Measurements from ENCODE around the gene TMEM127.
"Not testable (repeated sequence)": the region's sequence is repeated elsewhere in the genome, so short reads cannot be mapped to it uniquely, and the experiment has no call there.

The TMEM127 gene

GRCh38 chr2:96241227-96241626 is 24.6 kb downstream of the TMEM127 start:
- DNase-seq (ENCODE audit: low spot score): no peak

DNA sequence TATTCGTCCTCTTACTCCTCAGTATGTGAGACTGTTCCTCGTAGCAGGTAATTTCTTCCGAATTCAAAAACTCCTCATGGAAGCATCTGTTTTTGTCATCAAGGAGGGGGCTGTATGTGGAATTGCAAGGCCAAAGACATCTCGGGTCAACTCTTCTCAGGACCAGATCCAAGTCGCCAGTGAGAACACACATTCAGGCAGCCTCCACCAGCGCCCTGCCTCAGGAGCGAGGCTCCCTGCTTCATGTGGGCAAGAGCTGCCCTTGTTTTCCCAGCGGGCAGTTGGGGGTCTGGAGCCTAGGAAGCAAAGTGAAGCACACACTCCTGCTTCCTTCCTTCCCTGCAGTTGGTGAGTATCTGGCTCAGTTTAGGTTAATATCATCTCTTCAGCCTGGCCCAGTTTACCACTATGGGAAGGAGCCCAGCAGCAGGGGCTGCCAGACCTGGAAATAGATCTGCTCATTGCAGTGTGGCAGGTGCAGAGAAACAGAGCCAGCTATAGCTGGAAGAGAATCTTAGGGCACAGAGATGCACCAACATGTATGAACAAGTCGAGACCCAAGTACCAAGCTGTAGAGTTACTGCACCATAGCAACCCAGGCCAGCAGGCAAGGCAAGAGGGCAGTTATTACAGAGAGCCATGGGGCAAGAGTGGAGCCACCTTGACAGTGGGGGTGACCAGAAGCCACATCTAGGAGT is 25.3 kb downstream of the TMEM127 start:
- DNase-seq (ENCODE audit: low spot score): no peak

DNA sequence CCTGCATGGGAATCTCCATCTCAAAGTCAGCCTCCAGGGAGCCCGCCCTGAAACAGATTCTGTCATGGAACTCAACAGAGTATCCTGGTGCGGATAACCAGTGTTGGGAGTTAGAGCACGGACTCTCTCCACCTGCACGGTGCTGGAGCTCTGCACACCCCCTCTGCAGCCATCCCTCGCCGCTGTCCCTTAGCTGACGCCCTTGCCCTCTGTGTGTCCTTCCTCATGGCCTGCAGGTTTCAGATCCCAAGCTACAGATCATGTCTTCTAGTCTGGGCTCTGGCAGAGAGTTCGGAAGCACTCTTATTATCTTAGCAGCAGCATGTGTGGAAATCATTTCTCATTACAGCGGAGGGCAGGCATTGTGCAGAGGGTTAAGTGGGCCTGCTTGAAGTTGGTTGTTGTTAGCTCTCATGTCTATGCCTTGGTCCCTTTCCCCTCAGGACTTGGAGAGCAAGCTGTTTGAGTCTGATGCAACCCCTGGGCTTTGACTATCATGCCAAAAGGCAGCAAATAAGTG is 26.0 kb downstream of the TMEM127 start:
- no peak for DNase-seq (ENCODE audit: low spot score)

- DNase-seq (ENCODE audit: low spot score): no peak
Observed at GRCh38 chr2:96239091-96239490, 26.7 kb downstream of the TMEM127 start.

GRCh38 chr2:96238266-96238665 is 27.5 kb downstream of the TMEM127 start:
- no peak for DNase-seq (ENCODE audit: low spot score)

DNA sequence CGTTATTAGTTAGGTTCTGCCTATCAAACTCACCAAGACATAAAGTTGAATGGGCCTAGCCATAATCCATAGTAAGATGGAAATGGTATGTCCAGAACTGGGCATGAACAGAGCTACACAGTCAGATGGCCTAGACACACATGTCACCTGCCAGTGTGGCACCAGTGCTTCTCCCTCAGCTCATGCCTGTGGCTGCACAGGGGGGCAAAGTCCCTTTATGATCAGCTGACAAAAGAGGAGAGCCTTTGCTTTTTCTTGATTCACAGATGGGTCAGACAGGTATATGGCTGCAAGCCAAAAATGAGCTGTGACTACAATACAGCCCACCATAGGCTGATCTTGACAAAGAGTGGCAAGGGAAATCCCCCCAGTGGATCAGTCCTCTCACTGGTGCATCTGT is 28.9 kb downstream of the TMEM127 start:
- no peak for DNase-seq (ENCODE audit: low spot score)

DNA sequence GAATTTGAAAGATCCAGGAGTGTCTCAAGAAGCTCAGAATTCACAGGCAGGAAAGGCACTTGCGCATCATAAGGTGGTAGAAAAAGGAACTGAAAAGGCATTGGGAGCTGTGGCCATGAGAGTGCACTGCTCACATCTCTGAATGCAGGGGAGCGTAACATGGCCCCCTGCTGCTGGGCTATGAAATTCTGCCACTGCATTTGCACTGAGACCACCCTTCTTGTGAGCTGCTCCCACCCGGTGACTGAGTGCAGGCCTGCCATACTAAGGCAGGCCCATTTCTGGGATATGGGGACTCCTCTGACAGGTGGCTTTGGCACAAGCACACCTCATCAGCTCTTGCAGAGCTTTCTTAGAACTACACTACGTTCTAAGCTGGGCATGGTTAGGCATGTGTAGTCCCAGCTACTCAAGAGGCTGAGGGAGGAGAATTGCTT is 31.9 kb downstream of the TMEM127 start:
- DNase-seq (ENCODE audit: low spot score): no peak

- no peak for DNase-seq (ENCODE audit: low spot score)
Observed at GRCh38 chr2:96233436-96233835, 32.4 kb downstream of the TMEM127 start.

- no peak for DNase-seq (ENCODE audit: low spot score)
Observed at GRCh38 chr2:96231316-96231715, 34.5 kb downstream of the TMEM127 start.

DNA sequence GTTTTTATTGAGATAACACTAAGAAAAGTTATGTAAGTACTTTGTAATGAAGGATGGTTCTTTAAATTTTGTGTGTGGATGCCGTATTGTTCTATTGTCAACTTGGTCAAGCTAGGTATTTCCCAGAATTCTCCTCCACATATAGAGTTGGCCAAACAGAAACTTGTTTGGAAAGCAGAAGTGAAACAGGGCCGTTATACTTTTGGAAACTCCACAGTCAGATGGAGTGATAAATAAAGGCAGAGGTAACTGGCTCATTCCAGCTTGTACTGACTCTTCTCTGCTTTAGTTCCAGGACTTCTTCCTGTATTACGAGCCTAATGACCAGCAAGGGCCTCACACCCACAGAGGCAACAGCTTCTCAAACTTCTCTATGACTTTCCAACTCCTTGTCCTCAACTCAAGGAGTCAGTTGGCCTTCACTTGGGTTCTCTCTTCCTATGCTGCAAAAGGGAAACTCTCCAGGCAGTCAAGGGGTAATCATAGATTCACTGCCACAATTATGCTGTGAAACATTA is 40.7 kb downstream of the TMEM127 start:
- peak; percentile 17 for DNase-seq (ENCODE audit: low spot score)

DNA sequence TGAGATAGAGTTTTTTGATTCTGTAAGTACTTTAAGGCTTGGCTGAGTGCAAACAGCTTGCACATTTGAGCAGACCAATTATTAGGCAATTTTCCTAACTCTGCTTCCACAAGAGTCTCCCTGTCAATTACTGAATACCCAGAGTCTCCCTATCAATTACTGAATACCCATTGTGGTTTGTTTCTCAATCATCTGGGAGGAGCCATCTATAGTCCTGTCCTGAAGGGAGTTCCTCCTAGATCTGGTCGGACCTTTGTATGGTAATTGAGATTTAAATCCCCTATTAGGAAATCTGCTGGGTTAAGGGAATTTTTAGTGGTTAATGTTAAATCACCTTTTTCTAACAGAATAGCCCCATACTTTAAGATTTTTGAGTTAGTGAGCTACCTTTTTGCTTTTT is 44.7 kb downstream of the TMEM127 start:
- not testable (repeated sequence) for DNase-seq (ENCODE audit: low spot score)

DNA sequence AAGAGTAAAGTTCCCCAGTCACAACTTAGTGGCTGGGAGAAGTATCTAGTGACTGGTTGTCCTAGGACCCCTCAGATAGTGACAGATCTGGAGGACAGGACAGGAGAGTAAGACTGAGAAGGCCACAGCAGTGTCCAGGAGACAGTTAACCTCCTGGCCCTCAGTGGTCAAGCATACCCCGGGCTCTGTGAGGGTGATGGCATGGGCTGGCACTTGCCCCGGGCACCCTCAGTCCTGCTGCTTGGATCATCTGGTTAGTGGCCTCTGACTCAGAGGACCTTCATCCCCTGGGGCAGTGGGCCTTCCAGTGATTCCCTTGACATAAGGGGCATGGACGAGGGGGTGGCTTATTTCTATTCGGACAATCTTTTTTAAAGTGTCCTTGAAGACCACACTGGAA is 45.8 kb downstream of the TMEM127 start:
- DNase-seq (ENCODE audit: low spot score): not testable (repeated sequence)

DNA sequence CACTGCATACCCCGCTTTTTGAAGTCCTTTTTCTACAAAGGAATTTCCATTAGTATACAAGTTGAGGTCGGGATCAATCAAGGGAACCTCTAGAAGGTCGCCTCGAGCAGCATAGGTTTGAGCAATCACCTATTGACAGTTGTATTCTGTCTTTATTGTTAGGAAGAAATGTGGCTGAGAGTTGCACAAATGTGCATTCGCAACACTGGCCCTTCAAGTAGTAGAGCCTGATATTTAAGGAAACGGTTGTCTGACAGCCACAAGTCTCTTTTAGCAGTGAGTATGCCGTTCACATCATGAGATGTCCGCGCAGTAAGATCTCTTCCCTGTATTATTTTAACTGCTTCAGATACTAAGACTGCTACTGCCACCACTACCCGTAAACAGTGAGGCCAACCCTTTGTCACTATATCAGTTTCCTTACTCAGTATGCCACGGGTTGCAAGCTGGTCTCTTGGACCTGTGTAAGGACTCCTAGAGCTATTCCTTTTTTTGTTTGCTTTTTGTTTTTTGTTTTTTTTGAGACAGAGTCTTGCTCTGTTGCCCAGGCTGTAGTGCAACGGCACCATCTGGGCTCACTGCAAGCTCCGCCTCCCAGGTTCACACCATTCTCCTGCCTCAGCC is 47.2 kb downstream of the TMEM127 start:
- no peak for DNase-seq (ENCODE audit: low spot score)

DNA sequence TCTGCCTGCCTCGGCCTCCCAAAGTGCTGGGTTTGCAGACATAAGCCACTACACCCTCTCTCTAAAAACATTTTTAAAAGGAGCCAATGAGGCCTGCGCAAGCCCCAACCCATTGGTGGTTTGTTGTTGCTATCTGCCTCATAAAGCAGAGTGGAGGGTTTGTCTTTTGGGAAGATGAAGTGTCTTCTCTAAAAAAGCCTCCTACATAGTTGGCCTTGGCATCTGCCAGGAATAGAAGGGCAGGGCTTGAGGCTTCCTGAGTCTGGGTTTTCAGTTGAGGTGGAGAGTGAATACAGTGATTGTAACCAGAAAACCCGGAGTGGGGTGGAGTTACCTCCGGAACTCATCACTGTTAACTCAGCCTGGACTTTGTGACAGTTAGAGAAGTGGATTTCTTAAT is 51.2 kb downstream of the TMEM127 start:
- no peak for DNase-seq (ENCODE audit: low spot score)

- no peak for DNase-seq (ENCODE audit: low spot score)
Observed at GRCh38 chr2:96213379-96213778, 52.4 kb downstream of the TMEM127 start.

DNA sequence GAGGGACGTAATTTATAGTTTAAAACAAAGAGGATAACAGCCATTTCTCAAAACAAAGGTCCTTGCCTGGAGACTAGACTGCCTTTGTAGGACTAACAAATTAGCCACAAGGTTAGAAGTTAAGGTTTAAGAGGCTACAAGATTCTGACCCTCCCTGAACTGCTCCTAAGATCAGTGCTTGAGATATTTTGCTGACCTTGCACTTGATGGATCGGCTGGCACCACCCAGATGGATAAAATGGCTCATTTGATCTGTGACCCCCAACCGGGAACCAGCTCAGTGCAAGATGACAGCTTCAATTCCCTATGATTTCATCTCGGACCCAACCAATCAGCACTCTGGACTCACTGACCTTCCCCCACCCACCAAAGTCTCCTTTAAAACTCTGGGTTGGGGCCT is 53.5 kb downstream of the TMEM127 start:
- no peak for DNase-seq (ENCODE audit: low spot score)

DNA sequence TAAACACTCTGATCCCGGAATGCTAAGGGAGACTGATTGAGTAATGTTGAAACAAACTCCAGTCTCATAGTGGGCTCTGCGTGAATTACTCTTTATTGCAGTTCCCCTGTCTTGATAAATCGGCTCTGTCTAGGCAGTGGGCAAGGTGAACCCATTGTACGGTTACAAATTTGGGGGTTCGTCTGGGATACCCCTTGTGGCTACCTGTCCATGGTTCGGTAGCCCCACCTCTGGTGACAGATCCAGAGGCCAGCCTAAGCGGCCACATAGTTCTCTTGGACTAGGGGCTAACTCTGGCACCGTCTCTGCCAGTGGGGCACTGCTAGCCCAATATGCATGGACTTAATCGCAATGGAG is 56.1 kb downstream of the TMEM127 start:
- DNase-seq (ENCODE audit: low spot score): no peak

- no peak for DNase-seq (ENCODE audit: low spot score)
Observed at GRCh38 chr2:96209011-96209728, 56.6 kb downstream of the TMEM127 start.

DNA sequence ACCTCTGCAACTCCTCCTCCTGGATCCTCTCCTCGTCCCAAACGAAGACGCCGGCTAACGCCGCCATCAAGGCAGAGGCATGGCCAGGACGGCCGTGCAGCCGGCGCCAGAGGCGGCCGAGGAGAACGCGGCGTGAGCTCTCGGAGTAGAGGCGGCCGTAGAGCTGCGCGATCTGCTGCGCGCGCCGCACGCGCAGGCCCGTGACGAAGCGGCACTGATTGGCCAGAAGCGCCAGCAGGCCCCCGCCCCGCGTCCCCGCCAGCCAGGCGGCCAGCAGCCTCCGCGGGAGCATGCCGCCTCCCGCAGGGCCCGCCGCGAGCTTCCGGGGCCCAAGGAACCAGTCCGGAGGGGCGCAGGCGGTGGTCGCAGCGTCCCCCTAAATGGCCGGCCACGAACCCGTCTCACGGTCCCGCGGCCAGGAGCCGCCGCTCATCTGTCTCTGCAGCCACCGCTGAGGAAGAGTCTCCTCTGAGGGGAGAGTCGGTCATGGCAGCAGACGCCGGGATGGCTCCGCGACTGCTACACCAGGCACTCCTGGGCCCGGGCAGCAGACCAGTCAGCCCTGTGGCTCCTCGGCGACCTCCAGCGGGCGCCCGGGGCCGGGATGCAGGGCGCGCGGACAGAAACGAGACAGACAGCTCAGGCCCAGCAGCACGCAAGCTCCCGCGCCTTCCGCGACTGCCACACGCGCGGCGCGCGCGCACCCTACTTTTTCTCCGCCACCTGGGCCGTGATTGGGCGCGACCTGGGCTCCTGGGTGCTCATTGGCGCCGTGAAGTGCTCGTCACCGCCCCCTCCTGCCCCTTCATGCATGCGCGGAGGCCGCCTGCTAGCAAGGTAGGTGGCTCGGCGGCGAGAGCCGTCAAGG is 57.4 kb downstream of the TMEM127 start, which contains the start of gene STARD7:
Gene STARD7, minus strand, starts transcription at position 685 of the 868 bp plus-strand sequence. Its CDS starts 393 bp downstream, at position 292.
- DNase-seq (ENCODE audit: low spot score): peak; percentile 98

- peak; percentile 12 for DNase-seq (ENCODE audit: low spot score)
Observed at GRCh38 chr2:96207774-96208142, 58.0 kb downstream of the TMEM127 start.

DNA sequence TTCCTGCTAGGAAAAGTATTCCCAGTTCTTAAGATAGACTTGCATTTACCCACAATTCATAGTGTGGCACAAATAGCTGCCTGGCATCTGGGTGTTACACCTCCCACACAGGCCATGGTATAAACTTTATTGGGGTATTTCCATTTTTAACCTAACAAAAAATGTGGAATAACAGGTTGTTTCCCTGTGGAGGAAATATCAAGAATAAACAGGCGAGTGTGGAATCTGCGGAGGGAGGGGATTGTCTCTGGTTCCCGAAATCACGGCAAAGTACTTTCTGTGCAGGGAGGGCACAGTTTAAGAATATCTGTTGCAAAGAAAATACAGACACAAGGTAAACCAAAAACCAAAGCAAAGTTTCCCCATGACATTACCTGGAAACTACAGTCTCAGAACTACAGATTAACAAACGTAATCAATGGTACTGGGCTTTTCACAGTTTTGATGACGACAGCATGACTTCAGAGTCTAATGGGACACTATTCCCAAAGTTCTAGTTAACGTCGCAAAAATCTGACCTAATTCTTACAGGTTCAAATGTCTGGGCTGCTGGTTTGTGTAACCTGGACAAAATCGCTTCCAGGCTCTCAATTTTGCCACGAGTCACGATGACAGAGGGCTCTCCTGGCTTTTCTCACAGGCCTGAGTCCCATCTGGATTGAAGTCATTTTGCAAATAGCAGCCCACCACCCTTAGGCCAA is 58.6 kb downstream of the TMEM127 start:
- DNase-seq (ENCODE audit: low spot score): no peak

Measured in Ammon's horn (tissue), 1 donor.